LNCaP clone FGC (cell line): Measurements from ENCODE around the gene PPP4R1.

Experiments
- DNase-seq: peaks from one replicate; pipeline ENCODE4 v3.0.0-alpha.2; 2011; ENCODE audit warnings: low read depth
- H3K4me3 ChIP-seq: 2 replicates; pipeline ENCODE4 v1.5.1; 2011; ENCODE audit warnings: mild to moderate bottlenecking, low read depth, low read length, control low read depth
- TF ChIP-seq, protein P1 (sequence below): IDR thresholded peaks from 2 replicates; pipeline ENCODE4 v1.5.1; 2012; ENCODE audit warnings: mild to moderate bottlenecking; ENCODE audit not compliant: control insufficient read depth, insufficient read depth; ENCODE audit errors: extremely low read depth

PPP4R1 gene

GRCh38 chr18:9563331-9563730 lies 51.0 kb downstream of the PPP4R1 start:
- H3K4me3 ChIP-seq, result no peak overlapping the region
- no peak for DNase-seq
- TF ChIP-seq, protein P1, sequence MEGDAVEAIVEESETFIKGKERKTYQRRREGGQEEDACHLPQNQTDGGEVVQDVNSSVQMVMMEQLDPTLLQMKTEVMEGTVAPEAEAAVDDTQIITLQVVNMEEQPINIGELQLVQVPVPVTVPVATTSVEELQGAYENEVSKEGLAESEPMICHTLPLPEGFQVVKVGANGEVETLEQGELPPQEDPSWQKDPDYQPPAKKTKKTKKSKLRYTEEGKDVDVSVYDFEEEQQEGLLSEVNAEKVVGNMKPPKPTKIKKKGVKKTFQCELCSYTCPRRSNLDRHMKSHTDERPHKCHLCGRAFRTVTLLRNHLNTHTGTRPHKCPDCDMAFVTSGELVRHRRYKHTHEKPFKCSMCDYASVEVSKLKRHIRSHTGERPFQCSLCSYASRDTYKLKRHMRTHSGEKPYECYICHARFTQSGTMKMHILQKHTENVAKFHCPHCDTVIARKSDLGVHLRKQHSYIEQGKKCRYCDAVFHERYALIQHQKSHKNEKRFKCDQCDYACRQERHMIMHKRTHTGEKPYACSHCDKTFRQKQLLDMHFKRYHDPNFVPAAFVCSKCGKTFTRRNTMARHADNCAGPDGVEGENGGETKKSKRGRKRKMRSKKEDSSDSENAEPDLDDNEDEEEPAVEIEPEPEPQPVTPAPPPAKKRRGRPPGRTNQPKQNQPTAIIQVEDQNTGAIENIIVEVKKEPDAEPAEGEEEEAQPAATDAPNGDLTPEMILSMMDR, result no peak

DNA sequence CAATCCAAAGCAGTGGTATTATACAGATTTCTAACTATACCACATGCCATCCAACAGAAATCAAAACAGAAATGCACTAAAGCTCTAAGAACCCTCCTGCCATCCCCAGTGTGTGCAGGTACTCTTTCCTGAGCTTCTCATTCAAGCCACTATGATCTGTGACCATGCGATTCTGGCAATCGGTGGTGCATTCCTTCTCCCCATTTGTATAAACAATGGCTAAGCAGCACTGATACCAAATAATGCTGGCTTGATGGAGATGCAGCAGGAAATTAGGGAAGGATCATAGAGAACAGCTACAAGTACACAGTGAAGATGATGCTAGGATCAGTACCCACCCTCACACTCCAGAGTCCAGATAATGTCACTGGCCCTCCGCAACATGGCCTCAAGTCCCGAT lies 51.8 kb downstream of the PPP4R1 start:
- TF ChIP-seq, protein P1, result no peak
- H3K4me3 ChIP-seq, result no peak overlapping the region
- no peak for DNase-seq

DNA sequence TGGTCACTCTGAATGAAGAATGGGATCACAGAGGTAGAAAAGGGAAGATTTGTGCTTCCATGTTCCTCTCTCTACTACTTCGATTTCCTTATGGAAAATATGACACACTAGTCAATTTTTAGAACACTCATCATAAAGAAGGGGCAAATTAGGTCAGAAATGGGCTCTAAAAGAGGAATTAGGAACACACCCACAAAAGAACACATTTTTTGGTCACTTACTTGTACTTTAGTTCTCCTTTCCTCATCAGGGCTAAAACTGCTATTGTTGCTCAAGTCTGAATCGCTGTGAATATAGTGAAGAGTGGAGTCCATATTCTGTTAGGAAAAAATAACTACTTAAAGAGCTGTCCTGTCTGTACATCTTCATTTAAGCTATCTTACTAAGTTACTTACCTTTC lies 52.6 kb downstream of the PPP4R1 start:
- H3K4me3 ChIP-seq, result no peak overlapping the region
- no peak for DNase-seq
- TF ChIP-seq, protein P1, result no peak

DNA sequence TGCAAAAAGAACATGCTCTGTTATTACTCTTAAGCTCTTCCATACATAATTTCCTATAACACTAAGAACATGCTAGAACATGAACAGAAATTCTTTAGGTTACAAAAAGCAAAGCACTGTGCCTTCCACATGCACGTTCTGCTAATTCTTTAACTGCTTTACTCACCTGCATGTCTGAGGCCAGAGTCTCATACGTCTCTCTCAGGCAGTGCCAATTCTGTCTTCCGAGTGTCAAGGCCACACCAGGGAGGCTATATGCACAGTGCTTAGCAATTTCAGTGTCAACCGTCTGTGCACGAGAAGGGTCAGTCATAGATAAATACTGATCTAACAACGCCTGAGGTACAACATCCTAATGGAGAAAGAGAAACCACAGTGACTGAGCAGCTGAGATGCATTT lies 55.1 kb downstream of the PPP4R1 start:
- no peak overlapping the region for H3K4me3 ChIP-seq
- TF ChIP-seq, protein P1, result no peak
- DNase-seq, result no peak

GRCh38 chr18:9558387-9559064 lies 55.8 kb downstream of the PPP4R1 start:
- TF ChIP-seq, protein P1, result no peak
- no peak for DNase-seq
- H3K4me3 ChIP-seq, result no peak overlapping the region

DNA sequence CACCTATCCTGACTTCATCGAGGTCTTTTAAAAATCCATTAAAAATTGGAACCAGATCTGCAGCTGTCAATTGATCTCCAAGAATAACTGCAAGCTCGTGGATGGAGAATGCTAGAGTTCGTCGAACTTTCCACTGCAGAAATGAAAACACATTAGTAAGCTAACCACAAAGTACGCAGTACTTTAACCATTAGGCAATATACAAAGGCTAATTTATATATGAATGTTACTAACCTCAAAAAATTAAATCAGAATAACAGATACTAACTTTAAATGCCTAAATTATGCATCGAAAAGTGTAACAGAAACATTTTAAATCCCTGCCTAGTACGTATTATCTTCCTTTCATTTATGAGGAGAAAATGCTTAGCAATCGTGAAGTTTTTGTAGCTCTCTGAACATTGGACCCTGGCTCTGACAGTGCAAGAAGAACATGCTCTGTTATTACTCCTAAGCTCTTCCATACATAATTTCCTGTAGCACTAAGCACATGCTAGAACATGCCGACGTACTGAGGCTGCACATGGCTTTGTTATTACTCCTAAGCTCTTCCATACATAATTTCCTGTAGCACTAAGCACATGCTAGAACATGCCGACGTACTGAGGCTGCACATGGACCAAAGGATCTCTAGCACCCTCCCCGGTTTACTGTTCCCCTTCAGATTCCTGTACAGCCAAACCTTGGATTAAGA lies 57.0 kb downstream of the PPP4R1 start:
- TF ChIP-seq, protein P1, result no peak

DNA sequence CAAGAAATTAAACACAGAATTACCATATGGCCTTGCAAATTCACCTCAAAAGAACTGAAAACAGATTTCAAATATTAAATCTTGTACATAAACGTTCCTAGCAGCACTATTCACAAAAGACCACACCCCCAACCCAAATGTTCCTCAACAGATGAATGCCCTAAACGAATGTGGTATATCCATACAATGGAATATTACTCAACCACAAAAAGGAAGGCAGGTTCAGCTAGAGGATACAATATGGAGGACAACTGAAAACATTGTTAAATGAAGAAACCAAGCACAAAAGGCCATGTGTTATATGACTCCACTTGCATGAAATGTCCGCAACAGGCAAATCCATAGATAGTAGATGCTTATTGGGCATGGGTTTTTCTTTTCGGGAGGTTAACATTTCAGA lies 61.7 kb downstream of the PPP4R1 start:
- TF ChIP-seq, protein P1, result no peak
- DNase-seq, result no peak
- H3K4me3 ChIP-seq, result no peak overlapping the region

More for the DNA sequence above, 57.0 kb downstream of the PPP4R1 start:
- DNase-seq, result no peak
- H3K4me3 ChIP-seq, result no peak overlapping the region
